NCI-H1436 (cell line): ENCODE results near the gene PRR33.

Experiments
- DNase-seq: peaks from one replicate; lab custom pipeline; 2025; lab: John Stamatoyannopoulos, UW

Gene PRR33

GRCh38 chr11:1916132-1916985 lies 24.7 kb upstream of the PRR33 start:
- DNase-seq: no peak

GRCh38 chr11:1915795-1916131 lies 24.1 kb upstream of the PRR33 start:
- no peak for DNase-seq

GRCh38 chr11:1913271-1914060 lies 21.8 kb upstream of the PRR33 start:
- no peak for DNase-seq

- no peak for DNase-seq
These were observed 20.7 kb upstream of the PRR33 start for GRCh38 chr11:1912289-1912878.

GRCh38 chr11:1909524-1909923 lies 17.8 kb upstream of the PRR33 start:
- no peak for DNase-seq

- DNase-seq: no peak
These were observed 16.9 kb upstream of the PRR33 start for GRCh38 chr11:1908618-1909017.

- no peak for DNase-seq
These were observed 15.1 kb upstream of the PRR33 start for GRCh38 chr11:1906611-1907423.

GRCh38 chr11:1906181-1906580 lies 14.5 kb upstream of the PRR33 start:
- DNase-seq: no peak

GRCh38 chr11:1899686-1900085 lies 8.0 kb upstream of the PRR33 start:
- DNase-seq: no peak

- no peak for DNase-seq
These were observed 7.4 kb upstream of the PRR33 start for GRCh38 chr11:1899090-1899489.

GRCh38 chr11:1896923-1897322 lies 5.2 kb upstream of the PRR33 start:
- no peak for DNase-seq

- DNase-seq: no peak
These were observed 4.8 kb upstream of the PRR33 start for GRCh38 chr11:1896468-1896867.

GRCh38 chr11:1894759-1895158 lies 3.1 kb upstream of the PRR33 start:
- no peak for DNase-seq

- no peak for DNase-seq
These were observed 2.1 kb upstream of the PRR33 start for GRCh38 chr11:1893581-1894359.

- DNase-seq: no peak
These were observed 863 bp upstream of the PRR33 start for GRCh38 chr11:1892558-1892957.

GRCh38 chr11:1892116-1892515 lies 421 bp upstream of the PRR33 start:
- no peak for DNase-seq

- DNase-seq: no peak
These were observed 552 bp downstream of the PRR33 start for GRCh38 chr11:1890856-1891830.

- DNase-seq: no peak
These were observed 1.5 kb downstream of the PRR33 start for GRCh38 chr11:1889941-1890855.
